ENCODE data around the gene RANBP10. TPM values are rescaled to one million over a fixed set of nuclear protein-coding genes. Genes with fewer than 3 reads are reported as not detected.

Gene RANBP10
- total RNA-seq, 2 experiments from 2014 or later = 18.0 to 18.7 TPM

DNA sequence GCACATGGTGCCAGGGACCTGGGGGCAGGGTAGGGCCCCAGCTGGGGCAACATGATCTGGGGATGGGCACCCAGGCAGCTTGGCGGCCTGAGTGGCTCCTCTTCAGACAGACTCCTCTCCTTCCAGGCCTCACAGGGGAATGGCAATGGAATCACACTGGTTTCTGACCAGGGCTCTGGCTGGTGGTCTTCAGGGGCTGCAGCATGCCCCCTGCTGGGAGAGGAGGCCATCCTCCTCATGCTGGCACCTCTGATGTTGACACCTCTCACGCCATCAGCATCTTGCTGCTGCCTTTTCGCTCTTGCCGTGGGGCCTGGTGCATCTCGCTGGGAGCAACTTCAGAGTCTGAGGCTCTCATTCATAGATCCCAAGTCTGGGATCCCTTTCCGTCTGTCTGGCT lies 76.0 kb downstream of the RANBP10 start:
- ChIA-PET CTCF (no interaction called here), POLR2A (no interaction called here)

DNA sequence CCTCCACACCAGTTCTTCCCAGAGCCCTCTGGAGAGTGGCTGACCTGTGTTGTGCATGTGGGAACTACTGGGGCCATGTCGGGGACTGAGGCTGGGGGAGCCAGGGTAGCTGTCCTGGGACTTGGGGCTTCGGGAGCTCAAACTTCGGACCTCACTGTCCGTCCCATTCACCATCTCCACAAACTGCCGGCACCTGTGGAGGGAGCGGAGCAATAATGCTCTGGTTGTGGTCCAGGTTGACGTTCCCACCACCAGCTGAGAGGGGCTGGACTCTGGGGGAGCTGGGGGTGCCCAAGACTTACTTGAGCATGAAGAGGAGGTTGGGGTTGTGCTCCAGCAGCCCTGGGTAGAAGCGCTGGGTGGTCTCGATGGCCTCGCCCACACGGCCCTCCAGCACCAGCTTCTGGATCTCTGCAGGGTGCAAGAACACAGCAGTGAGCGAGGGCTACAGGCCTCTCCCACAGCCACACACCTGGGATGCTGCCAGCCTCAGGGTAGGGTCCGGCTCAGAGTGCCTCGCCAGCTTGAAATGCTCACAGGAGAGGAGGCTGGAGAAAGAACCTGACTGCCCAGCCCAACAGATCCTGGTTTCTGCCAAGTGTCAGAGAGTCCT lies 76.6 kb downstream of the RANBP10 start:
- ChIA-PET CTCF (no interaction called here), POLR2A (no interaction called here)

DNA sequence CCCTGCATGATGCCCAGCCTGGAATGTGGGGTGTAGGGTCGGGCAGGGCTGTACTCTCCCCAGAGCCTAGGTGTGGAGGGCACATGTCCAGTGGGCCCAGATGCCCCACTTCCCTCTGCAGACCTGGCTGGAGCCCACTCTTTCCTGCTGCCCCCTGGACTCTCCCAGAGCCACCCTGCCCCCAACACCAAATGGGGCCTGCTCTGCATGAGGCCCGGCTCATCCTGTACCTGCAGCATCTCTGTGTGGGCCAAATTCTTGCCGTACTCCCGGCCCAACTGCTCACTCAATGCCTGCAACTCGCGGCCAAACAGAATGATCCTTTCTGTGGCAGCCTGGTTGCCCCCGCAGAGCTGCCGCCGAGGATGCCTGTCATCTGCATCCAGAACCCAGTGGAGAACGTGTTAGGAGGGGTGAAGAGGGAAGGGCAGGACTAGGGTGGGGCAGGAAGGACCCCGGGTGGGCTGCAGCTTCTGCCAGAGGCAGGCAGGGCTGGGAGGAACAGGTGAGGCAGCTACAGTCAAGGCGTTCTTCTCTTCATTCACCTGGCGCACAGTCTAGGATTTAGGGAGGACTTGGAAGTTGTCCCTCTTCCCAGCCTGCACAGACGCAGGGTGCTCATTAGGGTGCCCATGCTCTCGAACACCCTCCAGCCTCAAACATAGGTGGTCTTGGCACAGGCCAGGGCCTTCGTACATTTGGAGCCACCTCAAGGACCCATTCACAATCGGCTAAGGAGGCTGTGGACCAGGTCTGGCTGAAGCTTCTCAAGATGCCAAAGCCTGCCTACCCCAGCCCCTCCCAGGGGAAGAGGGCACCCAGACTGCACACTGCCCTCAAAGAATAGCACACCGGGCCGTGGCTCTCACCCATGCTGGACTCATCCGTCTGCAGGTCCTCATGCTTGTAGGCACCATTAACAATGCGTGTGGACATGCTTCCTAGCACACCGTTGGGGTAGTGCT lies 78.6 kb downstream of the RANBP10 start:
- ChIA-PET POLR2A (interaction anchor here (0.5 kb wide), 1 partner anchor 49 kb away, joined by 4 read pairs; no protein-coding TSS in a partner anchor), CTCF (no interaction called here)

DNA sequence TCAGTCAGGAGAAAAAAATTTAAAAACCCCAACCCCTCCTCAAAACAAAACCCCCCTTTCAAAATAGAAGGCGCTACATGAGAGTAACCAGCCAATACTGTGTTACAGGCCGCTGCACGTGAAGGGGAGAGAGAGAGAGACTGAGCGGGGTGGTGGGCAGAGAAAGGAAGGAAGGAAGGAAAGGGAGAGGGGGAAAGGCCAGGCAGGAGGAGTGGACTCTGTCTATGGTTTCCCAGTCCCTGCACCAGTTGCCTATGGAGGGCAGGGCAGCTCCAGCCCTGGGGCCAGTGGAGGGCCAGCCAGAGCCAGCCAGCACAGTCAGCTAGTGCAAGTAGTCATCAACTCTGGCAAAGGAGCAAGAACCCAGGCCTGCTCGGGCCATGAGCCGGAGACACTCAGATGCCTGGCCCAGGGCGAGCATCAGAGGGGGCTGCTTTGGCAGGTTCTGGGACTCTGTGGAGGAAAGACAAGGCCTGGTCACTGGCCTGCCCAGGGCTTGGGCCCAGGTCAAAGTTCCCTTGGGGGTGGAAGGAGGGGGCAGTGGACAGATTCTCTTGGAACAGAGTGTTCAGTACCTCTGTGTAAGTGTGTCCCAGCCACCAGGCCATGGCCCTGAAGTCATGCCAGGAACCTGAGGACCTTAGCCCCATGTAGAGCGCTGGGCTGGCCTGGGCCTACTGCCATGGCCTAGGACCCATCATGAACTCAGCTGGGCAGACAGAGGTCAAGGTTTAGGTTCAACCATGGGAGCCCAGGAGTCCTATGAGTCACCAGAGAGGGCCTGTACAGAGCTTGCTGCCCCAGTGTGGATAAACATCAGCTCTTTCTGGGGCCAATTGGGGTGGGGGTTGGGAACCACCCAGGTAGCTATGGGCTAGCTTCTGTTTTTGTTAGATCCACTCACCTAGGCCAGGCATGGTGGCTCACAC lies 80.0 kb downstream of the RANBP10 start:
- CTCF ChIA-PET = interaction anchor here (0.8 kb wide), 1 partner anchor 8 kb away, joined by 3 read pairs; no protein-coding TSS in a partner anchor
- POLR2A ChIA-PET = no interaction called here

DNA sequence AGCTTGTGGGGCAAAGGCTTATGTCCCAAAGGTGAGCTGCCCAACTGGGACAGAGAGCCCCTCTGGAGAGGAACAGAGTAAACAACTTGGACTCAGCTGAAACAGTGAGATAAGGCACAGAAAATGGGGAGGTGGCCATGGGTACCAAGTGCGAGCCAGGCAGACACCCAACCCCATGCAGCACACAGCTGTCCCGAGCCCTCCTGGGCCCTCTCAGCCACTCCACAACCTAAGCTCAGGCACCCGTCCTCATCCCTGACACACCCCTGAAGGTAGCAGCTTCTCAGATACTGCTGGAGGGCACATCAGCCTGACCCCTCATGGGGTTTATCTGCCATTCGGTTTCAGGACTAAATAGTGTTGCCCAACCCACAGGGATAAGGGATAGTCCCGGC lies 82.5 kb downstream of the RANBP10 start:
- CTCF ChIA-PET = interaction anchor here (0.5 kb wide), 1 partner anchor 87 kb away, joined by 4 read pairs; no protein-coding TSS in a partner anchor
- POLR2A ChIA-PET = no interaction called here

DNA sequence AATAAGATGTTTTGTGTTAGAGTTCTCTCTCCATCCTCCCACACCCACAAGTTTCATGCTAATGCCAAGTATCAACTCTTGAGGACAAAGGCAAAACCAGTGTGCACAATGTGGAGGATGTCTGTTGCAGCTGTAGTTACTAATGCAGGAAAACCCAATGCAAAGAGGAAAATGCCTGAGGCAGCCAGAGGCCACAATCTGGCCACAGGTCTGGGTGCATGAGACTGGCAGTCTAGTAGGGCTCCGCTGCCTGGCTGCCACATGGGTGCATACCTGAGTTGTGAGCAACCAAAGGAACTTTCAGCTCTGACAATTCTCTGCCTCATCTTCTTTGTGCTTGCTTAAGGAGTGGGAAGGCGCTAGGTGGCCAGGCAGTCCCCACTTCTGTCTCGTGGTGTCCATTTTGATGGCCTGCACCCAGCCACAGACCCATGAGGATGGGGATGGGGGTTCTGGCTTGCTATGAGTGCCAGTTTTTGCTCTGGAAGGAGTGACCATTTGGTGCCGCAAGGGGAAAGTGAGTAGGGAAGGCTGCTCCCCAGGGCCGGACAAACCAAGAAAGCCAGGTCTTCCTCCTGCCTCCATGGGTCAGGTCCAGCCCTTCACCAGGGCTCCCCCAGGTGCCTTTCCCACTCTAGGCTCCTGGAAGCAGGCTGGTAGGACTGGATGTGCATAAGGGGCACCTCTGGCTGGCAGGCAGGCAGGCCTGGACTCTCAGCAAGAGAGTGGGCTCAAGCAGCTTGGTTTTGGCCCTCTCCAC lies 83.0 kb downstream of the RANBP10 start:
- ChIA-PET POLR2A (no interaction called here), CTCF (interaction anchor here (0.6 kb wide), 1 partner anchor 17 kb away, joined by 3 read pairs; no protein-coding TSS in a partner anchor)

DNA sequence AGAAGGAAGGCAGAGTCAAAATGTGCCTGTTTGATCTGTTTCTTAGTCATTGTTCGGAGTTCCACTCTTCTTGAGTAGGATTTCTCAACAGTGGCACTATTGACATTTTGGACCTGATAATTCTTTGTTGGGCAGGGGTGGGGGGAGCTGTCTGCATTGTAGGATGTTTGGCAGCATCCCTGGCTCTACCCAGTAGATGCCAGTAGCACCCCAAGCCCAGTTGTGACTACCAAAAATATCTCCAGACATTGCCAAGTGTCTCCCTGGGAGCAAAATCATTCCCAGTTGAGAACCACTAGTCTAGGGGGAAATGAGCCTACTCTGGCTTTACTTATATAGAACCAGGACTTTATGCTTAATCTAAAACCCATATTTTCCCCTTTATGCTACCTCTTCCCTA lies 86.1 kb downstream of the RANBP10 start:
- ChIA-PET POLR2A (no interaction called here), CTCF (interaction anchor here (0.6 to 2.2 kb wide), 5 partner anchors 53 to 199 kb away, joined by 3 to 7 read pairs (median 6); partner anchors contain the start of genes C16orf86 and ENKD1)

DNA sequence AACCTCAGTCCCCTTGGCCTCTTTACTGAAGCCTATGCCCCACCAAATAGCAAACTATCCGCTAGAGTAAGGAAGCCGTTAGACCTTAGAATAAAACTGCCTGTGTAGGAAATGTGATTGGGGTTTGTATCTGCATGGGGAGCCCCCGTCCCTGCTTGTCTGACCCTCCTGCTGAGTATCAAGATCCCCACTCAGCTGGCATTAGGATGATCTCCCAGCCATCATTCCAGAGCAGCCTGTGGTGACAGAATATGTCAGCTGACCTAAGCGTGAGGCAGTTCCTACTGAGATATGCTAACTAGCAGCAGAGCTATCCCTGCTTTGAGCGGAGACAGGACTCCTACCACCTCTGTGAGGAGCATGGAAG lies 86.6 kb downstream of the RANBP10 start:
- ChIA-PET CTCF (interaction anchor here (0.6 to 2.2 kb wide), 7 partner anchors 13 to 199 kb away, joined by 3 to 7 read pairs (median 5); partner anchors contain the start of genes C16orf86, ENKD1, RANBP10 and TSNAXIP1), POLR2A (interaction anchor here (0.9 to 1.2 kb wide), 3 partner anchors 87 to 239 kb away, joined by 3 to 5 read pairs (median 4); partner anchors contain the start of genes ATP6V0D1, RANBP10 and TSNAXIP1)

DNA sequence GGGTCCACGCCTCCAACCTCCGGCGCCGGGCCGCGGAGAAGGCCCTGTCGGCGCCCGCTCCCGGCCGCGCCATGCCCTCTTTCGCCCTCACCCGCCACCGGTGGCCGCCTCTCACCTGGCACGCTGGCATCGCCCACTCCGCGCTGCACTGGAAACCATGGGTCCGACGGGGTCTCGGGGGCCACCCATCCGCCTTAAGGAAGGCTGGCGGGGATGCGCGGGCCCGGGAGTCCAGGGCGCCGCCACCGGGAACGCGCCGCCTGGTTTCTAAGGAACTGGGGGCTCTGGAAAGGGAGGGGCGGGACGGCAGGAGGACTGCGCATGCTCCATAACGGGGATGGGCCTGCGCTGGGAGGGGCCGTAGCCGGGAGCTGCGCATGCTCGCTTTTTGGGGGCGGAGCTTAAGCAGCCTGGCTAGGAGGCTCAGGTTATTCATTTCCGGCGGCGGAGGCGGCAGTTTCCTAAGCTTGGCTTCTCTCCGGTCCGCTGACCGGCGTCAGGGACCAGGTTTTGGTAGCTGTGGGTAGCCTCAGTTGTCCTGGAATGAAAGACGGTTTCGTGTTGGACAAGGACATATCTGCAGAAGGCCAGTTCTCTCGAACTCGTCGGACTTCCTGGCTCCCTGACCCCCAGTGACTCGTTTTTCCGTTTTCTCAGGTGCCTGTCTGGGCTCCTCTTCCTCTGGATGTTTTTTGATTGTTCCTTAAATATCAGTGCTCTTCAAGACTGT lies 87.1 kb downstream of the RANBP10 start, which contains the start of gene GFOD2:
Gene GFOD2 (minus strand): TSS at position 269 of the 730 bp plus-strand sequence. CDS start 33,601 bp downstream, outside the sequence.
- CTCF ChIA-PET = interaction anchor here (0.7 to 2.2 kb wide), 7 partner anchors 14 to 198 kb away, joined by 3 to 7 read pairs (median 5); partner anchors contain the start of genes C16orf86, ENKD1, RANBP10 and TSNAXIP1
- POLR2A ChIA-PET = interaction anchor here (0.5 to 1.3 kb wide), 6 partner anchors 18 to 238 kb away, joined by 3 to 6 read pairs (median 4); partner anchors contain the start of genes ACD, ATP6V0D1, RANBP10 and TSNAXIP1

DNA sequence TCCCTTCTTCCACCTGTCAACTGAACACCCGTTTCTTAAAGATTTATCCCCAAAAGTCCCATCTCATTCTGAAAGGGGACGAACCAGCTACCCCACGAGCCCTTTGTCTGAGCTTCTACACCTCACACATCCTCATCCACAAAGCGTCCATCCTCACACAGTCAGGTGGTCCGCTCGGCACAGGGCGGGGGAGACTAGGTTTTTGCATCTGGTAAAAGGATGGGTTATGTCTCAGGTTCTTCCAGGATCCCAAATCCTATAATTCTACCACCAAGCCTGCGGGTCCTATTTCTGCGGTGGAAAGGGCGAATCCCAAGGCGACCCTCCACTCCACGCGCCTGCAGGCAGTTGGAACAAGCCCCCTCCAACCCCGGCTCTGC lies 87.7 kb downstream of the RANBP10 start:
- ChIA-PET POLR2A (interaction anchor here (0.5 to 1.3 kb wide), 7 partner anchors 18 to 238 kb away, joined by 3 to 6 read pairs (median 4); partner anchors contain the start of genes ACD, ATP6V0D1, RANBP10 and TSNAXIP1), CTCF (interaction anchor here (0.6 to 2.1 kb wide), 5 partner anchors 8 to 198 kb away, joined by 3 to 7 read pairs (median 4); partner anchors contain the start of genes C16orf86, ENKD1, RANBP10 and TSNAXIP1)

DNA sequence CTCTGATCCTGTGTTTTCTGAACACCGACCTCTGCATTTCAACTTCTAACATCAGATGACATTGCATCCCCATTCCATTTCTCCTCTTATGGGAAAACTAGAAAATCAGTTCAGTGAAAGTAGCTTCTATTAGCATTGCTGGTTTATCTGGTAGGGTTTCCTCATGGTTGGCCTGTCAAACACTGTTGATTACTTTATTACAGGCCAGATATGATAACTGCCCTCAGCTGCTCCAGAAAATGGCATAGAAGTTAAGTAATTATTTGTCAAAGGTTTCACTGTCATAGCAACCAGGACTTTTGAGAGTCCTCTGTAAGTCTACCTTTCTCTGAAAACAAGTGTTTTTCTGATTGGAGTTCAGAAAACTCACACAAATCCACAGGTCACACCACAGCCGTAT lies 90.3 kb downstream of the RANBP10 start:
- CTCF ChIA-PET = no interaction called here

DNA sequence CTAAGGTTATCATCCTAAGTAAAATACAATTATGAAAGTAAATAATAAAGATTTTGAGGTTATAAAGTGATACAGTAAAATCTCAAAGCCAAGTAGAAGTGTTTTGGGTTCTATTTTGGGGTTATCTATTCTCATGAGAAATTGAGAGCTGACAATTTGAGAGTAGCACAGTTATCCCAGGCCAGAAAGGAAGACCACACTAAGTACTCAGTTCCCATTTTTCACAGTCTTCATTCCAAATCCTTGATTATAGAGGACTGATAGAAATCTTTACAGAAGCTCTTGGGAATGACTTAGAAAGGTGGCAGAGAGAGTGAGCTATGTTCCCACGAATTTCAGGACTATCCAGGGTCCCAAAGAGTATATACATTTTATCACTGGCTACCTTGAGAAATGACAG lies 91.8 kb downstream of the RANBP10 start:
- CTCF ChIA-PET = no interaction called here
- POLR2A ChIA-PET = no interaction called here

More for the DNA sequence above, 90.3 kb downstream of the RANBP10 start:
- POLR2A ChIA-PET = no interaction called here

DNA sequence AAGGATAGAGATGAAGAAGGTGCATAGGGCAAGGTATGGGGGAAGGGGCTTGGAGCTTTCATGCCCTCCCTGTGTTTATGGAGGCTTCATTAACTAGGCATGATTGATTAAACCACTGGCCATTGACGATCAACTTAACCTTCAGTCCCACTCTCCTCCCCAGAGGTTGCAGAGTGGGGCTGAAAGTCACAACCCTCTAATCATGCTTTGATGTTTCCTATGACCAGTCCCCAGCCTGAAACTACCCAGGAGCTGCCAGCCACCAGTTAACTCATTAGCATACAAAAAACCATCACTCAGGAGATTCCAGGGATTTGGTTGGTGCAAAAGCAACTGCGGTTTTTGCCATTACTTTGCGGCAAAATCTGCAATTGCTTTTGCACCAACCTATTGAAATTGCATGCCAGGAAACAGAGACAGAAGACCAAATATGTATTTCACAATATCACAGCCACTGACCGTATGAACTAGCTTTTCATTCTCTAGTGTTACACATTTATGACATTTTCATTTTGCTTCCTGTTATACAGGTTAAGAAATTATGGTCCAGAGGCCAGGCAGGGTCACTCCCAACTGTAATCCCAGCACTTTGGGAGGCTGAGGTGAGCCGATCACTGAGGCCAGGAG lies 92.6 kb downstream of the RANBP10 start:
- POLR2A ChIA-PET = no interaction called here
- CTCF ChIA-PET = interaction anchor here (0.6 to 1.0 kb wide), 2 partner anchors 81 to 215 kb away, joined by 3 to 4 read pairs; no protein-coding TSS in a partner anchor

DNA sequence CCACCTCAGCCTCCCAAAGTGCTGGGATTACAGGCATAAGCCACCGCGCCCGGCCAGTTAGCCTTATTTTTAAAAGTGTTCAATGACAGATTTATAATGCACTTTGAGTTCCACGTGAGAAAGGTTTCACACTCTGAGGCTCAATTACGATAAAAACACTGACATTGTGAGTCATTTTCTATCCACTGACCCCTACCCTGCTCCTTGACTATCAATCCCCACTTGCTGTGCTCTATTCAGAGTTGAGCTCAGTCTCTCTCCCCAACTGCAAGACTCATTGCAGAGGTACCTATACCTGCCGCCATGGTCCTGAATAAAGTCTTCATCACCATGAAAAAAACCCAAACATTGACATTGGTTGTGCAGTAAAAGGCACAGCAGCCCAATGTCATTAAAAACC lies 95.8 kb downstream of the RANBP10 start:
- CTCF ChIA-PET = no interaction called here

DNA sequence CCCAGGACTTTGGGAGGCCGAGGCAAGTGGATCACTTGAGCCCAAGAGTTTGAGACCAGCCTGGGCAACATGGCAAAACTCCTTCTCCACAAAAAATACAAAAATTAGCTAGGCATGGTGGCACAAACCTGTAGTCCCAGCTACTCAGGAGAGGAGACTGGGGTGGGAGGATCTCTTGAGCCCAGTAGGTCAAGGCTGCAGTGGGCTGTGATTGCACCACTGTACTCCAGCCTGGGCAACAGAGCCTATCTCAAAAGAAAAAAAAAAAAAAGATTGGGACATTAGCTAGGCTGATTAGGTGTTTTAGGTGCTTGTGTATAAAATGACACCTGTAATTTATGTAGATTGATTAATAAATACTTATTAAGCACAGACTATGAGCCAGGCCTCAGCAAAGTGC lies 97.3 kb downstream of the RANBP10 start:
- CTCF ChIA-PET = no interaction called here

More for the DNA sequence above, 95.8 kb downstream of the RANBP10 start:
- POLR2A ChIA-PET = no interaction called here

DNA sequence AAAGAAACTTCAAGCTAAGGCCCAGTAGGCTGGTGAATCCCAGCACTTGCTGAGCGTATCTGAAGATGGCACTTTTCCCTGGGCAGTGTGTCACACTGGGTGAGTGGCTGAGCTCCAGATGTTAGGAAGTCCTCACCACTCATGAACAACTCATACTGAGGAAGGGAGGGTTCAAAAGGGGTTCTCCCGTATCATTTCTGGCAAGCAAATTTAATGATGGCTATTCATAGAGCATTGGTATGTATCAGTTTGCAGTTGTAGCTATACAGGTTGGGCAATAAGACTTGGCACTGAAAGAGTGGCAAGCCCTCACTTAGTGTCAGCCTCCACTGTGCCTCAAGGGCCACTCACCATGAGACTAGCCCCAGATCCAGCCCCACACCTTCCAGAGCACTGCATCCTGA lies 98.0 kb downstream of the RANBP10 start:
- ChIA-PET POLR2A (no interaction called here), CTCF (no interaction called here)

More for the DNA sequence above, 97.3 kb downstream of the RANBP10 start:
- POLR2A ChIA-PET = no interaction called here

DNA sequence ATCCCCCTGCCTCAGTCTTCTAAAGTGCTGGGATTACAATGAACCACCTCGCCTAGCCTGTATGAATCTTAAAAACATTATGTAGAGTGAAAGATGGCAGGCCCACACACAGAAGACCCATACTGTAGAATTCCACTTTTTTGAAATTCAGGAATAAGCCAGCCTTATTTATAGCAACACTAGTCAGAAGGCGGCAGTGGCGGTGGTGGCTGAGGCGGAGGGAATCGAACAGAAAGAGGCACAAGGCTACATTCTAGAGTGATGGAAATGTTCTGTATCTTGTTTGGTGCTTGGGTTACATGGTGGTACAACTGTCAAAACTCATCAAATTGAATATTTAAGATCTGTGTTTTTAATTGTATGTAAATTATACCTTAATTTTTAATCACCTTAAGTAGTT lies 98.6 kb downstream of the RANBP10 start:
- ChIA-PET CTCF (no interaction called here), POLR2A (no interaction called here)

All from activated CD8-positive, alpha-beta memory T cell treated with anti-CD3 and anti-CD28 coated beads for 36 hours (primary cell).